Upper lobe of right lung (tissue), 1 donor: ENCODE measurements around the gene CLEC16A. TPM values are rescaled to one million over a fixed set of nuclear protein-coding genes. Genes with fewer than 3 reads are reported as not detected.

Experiments
- ATAC-seq: fragments of 200-7000 bp; cut with Tn5 transposase; one replicate; pipeline ENCODE4 v1.9.1; 2020; ENCODE audit warnings: mild to moderate bottlenecking, moderate library complexity
- DNase-seq: peaks from one replicate; pipeline ENCODE4 v3.0.0-alpha.2; 2020
- H3K27ac ChIP-seq: fragments of 200-600 bp; one replicate; pipeline ENCODE4 v1.8.0; 2022
- H3K27me3 ChIP-seq: fragments of 200-600 bp; one replicate; pipeline ENCODE4 v1.8.0; 2022; ENCODE audit warnings: mild to moderate bottlenecking
- H3K36me3 ChIP-seq: fragments of 200-600 bp; one replicate; pipeline ENCODE4 v1.8.0; 2022
- H3K4me1 ChIP-seq: fragments of 200-600 bp; one replicate; pipeline ENCODE4 v1.8.0; 2022
- H3K4me3 ChIP-seq: fragments of 200-600 bp; one replicate; pipeline ENCODE4 v1.8.0; 2022; ENCODE audit warnings: mild to moderate bottlenecking
- H3K9me3 ChIP-seq: fragments of 200-600 bp; one replicate; pipeline ENCODE4 v1.8.0; 2022
- intact Hi-C: fragments of 100-400 bp; cut with DNase I; formaldehyde crosslinking; loops from one replicate; pipeline ENCODE4 v1.11.0; 2022
- total RNA-seq: library from RNA; stranded (reverse); fragmentation: NEBNext Ultra II Directional; extraction: Animal tissue kit (Norgen Biotek cat#: 25700); gene quantifications from one replicate; pipeline ENCODE4 v1.2.1, GENCODE V29; 2021
- TF ChIP-seq, protein P1 (sequence below): fragments of 200-600 bp; IDR thresholded peaks from one replicate; pipeline ENCODE4 v1.8.0; 2022; ENCODE audit warnings: antibody characterized with exemption
- donor health status: DM: no; HTN: yes; CAD: no; lungs with severe emphysema.

CLEC16A gene
- total RNA-seq, 1 donor from 2014 or later, result 36.9 TPM

DNA sequence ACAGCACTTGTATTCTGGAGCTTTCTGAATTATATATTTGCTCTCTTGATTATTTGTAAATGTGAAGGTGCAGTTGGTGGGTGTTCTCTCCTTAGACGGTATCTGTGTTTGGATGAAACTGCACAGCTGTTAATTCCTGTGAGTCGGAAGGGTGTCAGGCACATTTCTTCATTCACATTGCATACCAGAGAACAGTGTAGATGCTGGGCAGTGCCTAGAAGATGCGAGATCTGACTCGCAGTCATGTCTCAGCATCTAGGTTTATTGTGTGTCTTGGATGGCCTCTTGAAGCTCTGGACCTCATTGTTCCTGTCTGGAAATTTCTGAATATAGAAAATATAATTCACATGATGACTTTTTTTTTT, 61.2 kb downstream of the CLEC16A start:
- no peaks in the 10 kb centered on the region for H3K9me3 ChIP-seq
- DNase-seq (no peak), ATAC-seq (no peak)
- no peak overlapping the region for H3K27ac ChIP-seq
- peaks cover 31% of the 10 kb centered on the region for H3K36me3 ChIP-seq
- TF ChIP-seq, protein P1, sequence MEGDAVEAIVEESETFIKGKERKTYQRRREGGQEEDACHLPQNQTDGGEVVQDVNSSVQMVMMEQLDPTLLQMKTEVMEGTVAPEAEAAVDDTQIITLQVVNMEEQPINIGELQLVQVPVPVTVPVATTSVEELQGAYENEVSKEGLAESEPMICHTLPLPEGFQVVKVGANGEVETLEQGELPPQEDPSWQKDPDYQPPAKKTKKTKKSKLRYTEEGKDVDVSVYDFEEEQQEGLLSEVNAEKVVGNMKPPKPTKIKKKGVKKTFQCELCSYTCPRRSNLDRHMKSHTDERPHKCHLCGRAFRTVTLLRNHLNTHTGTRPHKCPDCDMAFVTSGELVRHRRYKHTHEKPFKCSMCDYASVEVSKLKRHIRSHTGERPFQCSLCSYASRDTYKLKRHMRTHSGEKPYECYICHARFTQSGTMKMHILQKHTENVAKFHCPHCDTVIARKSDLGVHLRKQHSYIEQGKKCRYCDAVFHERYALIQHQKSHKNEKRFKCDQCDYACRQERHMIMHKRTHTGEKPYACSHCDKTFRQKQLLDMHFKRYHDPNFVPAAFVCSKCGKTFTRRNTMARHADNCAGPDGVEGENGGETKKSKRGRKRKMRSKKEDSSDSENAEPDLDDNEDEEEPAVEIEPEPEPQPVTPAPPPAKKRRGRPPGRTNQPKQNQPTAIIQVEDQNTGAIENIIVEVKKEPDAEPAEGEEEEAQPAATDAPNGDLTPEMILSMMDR, result no peak
- H3K4me3 ChIP-seq, result no peak overlapping the region
- H3K4me1 ChIP-seq, result no peaks in the 10 kb centered on the region
- no peaks in the 10 kb centered on the region for H3K27me3 ChIP-seq
- intact Hi-C loops, result no loop called here

DNA sequence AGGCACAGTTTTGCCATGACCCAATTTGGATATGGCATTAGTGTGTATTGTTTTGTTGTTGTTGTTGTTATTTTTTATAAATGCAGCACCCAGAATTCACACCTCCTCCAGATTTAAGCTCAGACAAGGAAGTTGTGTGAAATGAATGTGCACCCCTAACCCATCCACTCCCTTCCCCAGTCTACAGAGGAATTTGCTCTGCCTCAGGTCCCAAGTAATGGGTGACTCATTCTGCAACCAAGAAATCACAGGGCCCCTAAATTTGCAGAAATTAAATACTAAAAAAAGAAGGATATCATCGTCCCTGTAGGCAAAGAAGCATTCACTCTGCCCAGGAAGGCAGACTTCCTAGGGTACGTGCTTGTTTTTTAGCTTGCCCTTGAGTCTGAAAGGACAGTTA, 62.3 kb downstream of the CLEC16A start:
- H3K36me3 ChIP-seq, result peaks cover 31% of the 10 kb centered on the region
- TF ChIP-seq, protein P1, result no peak
- H3K4me1 ChIP-seq, result no peaks in the 10 kb centered on the region
- DNase-seq, result no peak
- no peaks in the 10 kb centered on the region for H3K9me3 ChIP-seq
- H3K27me3 ChIP-seq, result no peaks in the 10 kb centered on the region
- intact Hi-C loops, result no loop called here
- H3K4me3 ChIP-seq, result no peak overlapping the region
- no peak for ATAC-seq
- no peak overlapping the region for H3K27ac ChIP-seq

DNA sequence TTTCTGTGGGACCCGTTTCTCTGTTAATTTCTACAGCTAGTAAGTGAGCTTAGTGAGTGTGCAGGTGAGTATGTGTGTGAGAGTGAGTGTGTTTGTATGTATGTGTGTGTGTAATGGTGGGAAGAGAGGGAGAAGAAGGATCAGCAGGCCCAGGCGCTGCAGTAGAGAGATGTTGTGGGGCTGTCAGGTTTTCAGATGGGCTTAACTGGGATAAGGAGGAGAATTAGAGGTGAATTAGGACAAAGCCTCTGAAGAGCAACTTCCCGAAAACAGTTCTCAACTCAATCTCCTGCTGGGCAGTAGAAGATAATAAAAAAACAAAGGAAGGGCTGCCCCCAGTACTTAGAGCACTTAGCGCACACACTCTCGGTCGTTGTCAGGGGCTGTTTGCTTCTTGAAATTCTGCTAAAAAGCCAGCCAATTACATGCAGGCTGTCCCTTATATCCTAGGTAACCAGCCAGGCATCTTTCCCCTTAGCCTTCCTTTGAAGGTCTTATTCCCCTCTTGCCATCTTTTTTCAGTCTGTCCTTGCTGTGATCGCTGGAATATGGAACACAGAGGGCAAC, 63.4 kb downstream of the CLEC16A start:
- no peaks in the 10 kb centered on the region for H3K27me3 ChIP-seq
- H3K4me1 ChIP-seq, result no peaks in the 10 kb centered on the region
- ATAC-seq (no peak), DNase-seq (no peak)
- intact Hi-C loops, result no loop called here
- no peak overlapping the region for H3K4me3 ChIP-seq
- peaks cover 36% of the 10 kb centered on the region for H3K36me3 ChIP-seq
- no peaks in the 10 kb centered on the region for H3K9me3 ChIP-seq
- TF ChIP-seq, protein P1, result no peak
- H3K27ac ChIP-seq, result no peak overlapping the region

DNA sequence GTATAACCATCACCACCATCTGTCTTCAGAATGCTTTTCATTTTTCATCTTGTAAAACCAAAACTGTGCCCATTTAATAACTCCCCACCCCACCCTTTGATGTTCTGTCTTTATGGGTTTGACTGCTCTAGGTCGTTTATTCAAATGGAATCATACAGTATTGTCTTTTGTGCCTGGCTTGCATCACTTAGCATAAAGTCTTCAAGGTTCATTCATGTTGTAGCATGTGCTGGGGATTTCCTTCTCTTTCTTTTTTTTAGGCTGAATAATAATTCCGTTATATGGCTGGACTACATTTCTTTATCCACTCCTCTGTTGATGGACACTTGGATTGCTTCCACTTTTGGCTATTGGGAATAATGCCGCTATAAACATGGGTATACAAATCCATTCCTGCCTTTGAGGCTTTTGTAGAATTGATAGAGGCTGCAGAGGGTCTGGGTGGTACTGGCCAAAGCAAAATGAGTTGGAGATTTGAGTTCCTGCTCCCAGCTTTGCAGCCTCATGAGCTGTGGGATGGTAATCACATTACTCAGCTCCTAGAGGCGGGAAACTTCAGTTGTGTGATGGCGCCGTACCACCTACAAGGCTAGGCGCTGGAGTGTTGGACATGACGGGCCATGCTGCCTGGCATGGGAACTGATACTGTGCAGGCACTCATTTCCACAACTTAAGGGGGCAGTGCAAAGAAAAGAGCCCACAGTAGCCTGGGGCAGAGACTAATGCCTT, 64.8 kb downstream of the CLEC16A start:
- no peaks in the 10 kb centered on the region for H3K4me1 ChIP-seq
- peaks cover 24% of the 10 kb centered on the region for H3K36me3 ChIP-seq
- no peaks in the 10 kb centered on the region for H3K9me3 ChIP-seq
- H3K4me3 ChIP-seq, result no peak overlapping the region
- no peak overlapping the region for H3K27ac ChIP-seq
- intact Hi-C loops, result no loop called here
- no peaks in the 10 kb centered on the region for H3K27me3 ChIP-seq
- DNase-seq (no peak), ATAC-seq (no peak)
- TF ChIP-seq, protein P1, result no peak

DNA sequence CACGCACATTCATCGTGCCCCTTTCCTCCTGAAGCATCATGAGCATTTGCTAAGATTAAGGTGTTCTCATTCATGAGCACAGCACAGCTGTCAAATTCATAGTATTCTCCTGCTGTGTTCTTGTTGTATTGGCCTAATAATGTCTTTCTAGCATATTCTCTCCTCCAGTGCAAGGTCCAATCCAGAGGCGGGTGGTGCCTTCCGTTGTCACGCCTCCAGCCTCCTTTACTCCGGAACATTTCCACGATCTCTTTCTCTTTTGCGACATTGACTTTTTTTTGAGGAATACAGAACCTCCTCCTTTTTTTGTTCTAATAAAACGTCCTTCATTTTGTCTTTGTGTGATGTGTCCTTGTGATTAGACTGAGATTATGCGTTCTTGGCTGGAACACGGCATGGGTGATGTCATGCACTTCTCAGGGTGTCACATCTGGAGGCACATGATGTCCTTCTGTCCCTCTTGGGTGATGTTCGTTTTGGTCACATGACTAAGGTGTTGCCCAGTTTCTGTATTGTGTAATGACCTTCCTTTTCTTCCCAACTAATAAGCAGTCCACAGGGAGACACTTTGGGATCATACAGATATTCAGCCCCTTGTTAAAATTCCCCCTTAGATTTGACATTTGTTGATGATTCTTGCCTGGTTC, 66.3 kb downstream of the CLEC16A start:
- intact Hi-C loops, result no loop called here
- no peak overlapping the region for H3K27ac ChIP-seq

More for the DNA sequence above, 66.3 kb downstream of the CLEC16A start:
- DNase-seq (no peak), ATAC-seq (no peak)
- Histone ChIP-seq H3K4me1 (no peaks in the 10 kb centered on the region), H3K36me3 (peaks cover 8% of the 10 kb centered on the region), H3K27me3 (no peaks in the 10 kb centered on the region), H3K9me3 (no peaks in the 10 kb centered on the region), H3K4me3 (no peak overlapping the region)
- TF ChIP-seq, protein P1, result no peak
